Stimulated activated effector memory CD8-positive, alpha-beta T cell treated with anti-CD3 and anti-CD28 coated beads, Interleukin-12 subunit alpha, Interleukin-12 subunit beta, amount 100 ng/mL, for 72 hours (primary cell): ENCODE data around the gene RNF220.

Source experiments
- ATAC-seq: fragments of 150-1000 bp; cut with Tn5 transposase; 2 replicates; pipeline ENCODE4 v1.10.0; 2021
- DNase-seq, 2 donors: peaks; one replicate each; pipeline ENCODE4 v3.0.0; 2021 to 2022; ENCODE audit warnings: low spot score in 2 of 2
- H3K27ac Mint-ChIP-seq: one replicate; pipeline ENCODE4 v1.8.0; 2022; ENCODE audit warnings: mild to moderate bottlenecking, mixed read lengths
- H3K36me3 Mint-ChIP-seq: one replicate; pipeline ENCODE4 v1.8.0; 2022; ENCODE audit warnings: mild to moderate bottlenecking, mixed read lengths
- H3K4me1 Mint-ChIP-seq: one replicate; pipeline ENCODE4 v1.8.0; 2022; ENCODE audit warnings: mixed read lengths
- H3K4me3 Mint-ChIP-seq: one replicate; pipeline ENCODE4 v1.8.0; 2022; ENCODE audit warnings: mild to moderate bottlenecking, mixed read lengths
- H3K9me3 Mint-ChIP-seq: one replicate; pipeline ENCODE4 v1.8.0; 2022; ENCODE audit warnings: mixed read lengths

Gene RNF220

GRCh38 chr1:44576456-44577150, 171.5 kb downstream of the RNF220 start:
- DNase-seq (no peak), ATAC-seq (no peak)
- no peaks in the 10 kb centered on the region for H3K36me3 Mint-ChIP-seq
- H3K9me3 Mint-ChIP-seq: no peaks in the 10 kb centered on the region
- H3K4me3 Mint-ChIP-seq: no peak overlapping the region
- H3K27ac Mint-ChIP-seq: no peak overlapping the region
- H3K4me1 Mint-ChIP-seq: no peaks in the 10 kb centered on the region

GRCh38 chr1:44581205-44581604, 176.2 kb downstream of the RNF220 start:
- Mint-ChIP-seq H3K4me1 (no peaks in the 10 kb centered on the region), H3K9me3 (no peaks in the 10 kb centered on the region), H3K36me3 (no peaks in the 10 kb centered on the region), H3K4me3 (no peak overlapping the region), H3K27ac (no peak overlapping the region)
- ATAC-seq: no peak
- no peak for DNase-seq

- H3K4me3 Mint-ChIP-seq: no peak overlapping the region
- H3K36me3 Mint-ChIP-seq: no peaks in the 10 kb centered on the region
- DNase-seq: no peak
- H3K27ac Mint-ChIP-seq: no peak overlapping the region
- H3K4me1 Mint-ChIP-seq: no peaks in the 10 kb centered on the region
- ATAC-seq: no peak
- no peaks in the 10 kb centered on the region for H3K9me3 Mint-ChIP-seq
Measured at GRCh38 chr1:44584167-44584566, 179.1 kb downstream of the RNF220 start.

DNA sequence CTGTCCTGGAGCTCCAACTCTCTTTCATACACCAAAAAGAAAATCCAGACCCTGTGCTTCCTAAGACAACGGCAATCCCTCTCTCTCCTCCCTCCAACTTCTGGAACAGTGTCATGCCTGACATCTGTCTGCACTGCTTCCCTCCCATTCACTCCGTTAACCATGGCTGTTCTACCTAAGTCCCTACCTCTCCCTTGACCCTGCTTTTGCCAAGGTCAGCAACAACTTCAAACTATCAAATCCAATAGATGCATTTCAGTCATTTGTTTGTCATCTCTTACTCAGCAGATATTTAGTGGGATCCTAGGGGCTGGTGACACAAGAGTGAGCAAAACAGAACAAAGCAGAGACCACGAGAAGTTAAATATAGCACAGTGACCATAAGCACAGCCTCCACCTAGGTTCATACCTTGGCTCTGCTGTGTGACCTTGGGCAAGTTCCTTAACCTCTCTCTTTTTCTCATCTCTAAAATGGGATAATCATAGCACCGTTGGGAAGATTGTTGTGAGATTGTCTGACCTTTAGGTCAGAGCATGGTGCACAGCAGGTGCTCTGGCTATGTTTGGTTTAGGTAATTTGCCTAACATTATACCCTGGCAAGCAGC, 180.4 kb downstream of the RNF220 start:
- DNase-seq: no peak
- H3K36me3 Mint-ChIP-seq: no peaks in the 10 kb centered on the region
- H3K4me3 Mint-ChIP-seq: no peak overlapping the region
- no peak for ATAC-seq
- no peaks in the 10 kb centered on the region for H3K4me1 Mint-ChIP-seq
- H3K27ac Mint-ChIP-seq: no peak overlapping the region
- no peaks in the 10 kb centered on the region for H3K9me3 Mint-ChIP-seq

GRCh38 chr1:44587796-44588460, 182.9 kb downstream of the RNF220 start:
- H3K36me3 Mint-ChIP-seq: no peaks in the 10 kb centered on the region
- H3K4me3 Mint-ChIP-seq: no peak overlapping the region
- no peaks in the 10 kb centered on the region for H3K9me3 Mint-ChIP-seq
- H3K4me1 Mint-ChIP-seq: no peaks in the 10 kb centered on the region
- no peak for DNase-seq
- ATAC-seq: no peak
- H3K27ac Mint-ChIP-seq: no peak overlapping the region

DNA sequence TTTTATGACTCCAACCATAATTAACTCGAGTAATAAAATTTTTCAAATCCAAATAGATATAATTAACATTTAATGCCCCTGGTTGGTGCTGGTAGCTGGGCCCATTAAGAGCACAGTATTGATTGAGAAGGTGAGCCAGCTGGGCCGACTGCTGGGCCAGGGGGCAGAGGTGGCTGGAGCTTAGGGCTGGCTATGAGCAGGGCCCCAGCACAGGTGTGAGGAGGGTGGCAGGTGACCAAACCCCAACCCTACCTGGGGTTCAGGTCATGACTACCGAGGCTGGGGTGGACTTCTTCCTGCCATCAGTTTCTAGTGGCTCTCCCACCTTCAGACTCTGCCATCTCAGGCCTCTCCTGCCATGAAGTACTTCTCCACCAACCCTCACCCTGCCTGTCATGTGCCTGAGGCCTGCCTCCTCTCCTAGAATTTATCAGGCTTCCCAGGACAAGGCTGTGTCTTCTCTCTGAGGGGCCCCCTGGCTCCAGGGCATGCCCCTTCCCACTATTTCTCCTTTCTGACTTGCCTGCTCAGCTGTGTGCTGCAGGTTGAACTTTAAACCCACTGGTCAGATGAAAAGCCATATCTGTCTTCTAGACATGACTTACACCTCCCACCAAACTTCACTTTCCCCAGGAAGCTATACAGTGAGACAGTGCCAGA, 183.6 kb downstream of the RNF220 start:
- H3K36me3 Mint-ChIP-seq: no peaks in the 10 kb centered on the region
- DNase-seq: no peak
- H3K4me3 Mint-ChIP-seq: no peak overlapping the region
- H3K9me3 Mint-ChIP-seq: no peaks in the 10 kb centered on the region
- no peaks in the 10 kb centered on the region for H3K4me1 Mint-ChIP-seq
- H3K27ac Mint-ChIP-seq: no peak overlapping the region
- no peak for ATAC-seq

GRCh38 chr1:44590475-44590874, 185.4 kb downstream of the RNF220 start:
- Mint-ChIP-seq H3K4me3 (no peak overlapping the region), H3K9me3 (no peaks in the 10 kb centered on the region), H3K36me3 (no peaks in the 10 kb centered on the region), H3K4me1 (no peaks in the 10 kb centered on the region), H3K27ac (no peak overlapping the region)
- DNase-seq (no peak), ATAC-seq (no peak)

DNA sequence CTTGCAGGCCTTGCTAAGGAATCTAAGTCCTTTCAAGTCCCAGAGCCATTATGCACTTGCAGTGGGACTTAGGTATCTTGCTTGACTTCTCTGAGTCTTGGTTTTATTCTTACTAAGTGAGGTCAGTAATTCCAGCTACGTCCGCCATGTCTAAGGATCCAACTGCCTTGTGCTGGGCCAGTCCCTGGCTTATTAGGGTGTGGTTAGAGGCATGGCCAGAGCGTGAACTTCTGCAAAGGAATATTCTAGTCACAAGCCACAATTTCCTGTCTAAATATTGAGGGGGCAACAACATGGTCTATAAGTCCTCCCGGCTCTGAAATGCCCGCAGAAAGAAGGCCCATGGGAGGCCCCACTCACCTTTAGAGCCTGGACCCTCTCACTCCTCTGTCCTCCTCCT, 186.3 kb downstream of the RNF220 start:
- Mint-ChIP-seq H3K9me3 (no peaks in the 10 kb centered on the region), H3K4me1 (no peaks in the 10 kb centered on the region), H3K27ac (peak overlapping the region; percentile 6), H3K4me3 (no peak overlapping the region), H3K36me3 (no peaks in the 10 kb centered on the region)
- DNase-seq: no peak
- no peak for ATAC-seq

DNA sequence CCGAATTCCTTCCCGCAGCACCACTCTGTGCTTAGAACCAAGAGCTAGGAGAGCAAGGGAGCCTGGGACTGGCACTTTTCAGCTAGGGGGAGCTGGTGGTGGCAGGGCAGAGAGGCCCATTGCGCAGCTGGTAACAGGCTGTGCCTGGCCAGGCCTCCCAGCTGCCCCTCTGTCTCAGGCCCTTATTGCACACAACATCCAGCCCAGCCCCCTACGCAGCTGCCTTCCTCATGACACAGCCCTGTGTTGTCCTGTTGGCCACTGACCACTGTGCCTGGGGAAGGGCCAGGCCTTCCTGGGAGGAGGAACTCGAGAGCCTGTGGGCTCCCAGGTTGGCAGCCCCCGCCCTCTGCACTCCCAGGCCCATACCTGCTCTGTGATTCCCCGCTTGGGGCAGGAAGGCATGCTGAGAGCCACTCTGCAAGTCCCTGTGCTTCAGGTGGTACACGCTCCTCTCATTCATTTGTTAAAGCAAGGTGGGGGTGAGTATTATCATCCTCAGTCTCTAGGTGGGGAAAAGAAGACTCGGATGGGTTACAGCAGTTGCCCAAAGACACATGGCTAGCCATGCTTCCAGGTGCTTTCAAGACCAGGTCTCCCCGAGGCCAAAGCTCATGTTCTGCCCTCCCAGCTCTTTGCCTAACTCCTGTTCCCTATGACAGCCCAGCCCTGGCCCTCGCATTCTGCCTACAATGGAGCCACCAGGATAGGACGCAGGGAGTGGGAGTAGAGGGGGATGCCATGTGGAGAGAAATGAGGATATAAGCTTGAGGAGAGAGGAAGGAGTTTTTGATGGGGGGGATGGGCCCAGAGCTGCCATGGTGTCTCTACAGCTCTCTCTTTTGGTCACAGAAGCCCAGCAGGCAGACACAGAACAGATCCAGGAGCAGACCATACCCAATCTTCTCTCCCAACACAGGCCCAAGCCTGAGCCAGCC, 187.4 kb downstream of the RNF220 start:
- H3K4me1 Mint-ChIP-seq: no peaks in the 10 kb centered on the region
- no peak for DNase-seq
- no peaks in the 10 kb centered on the region for H3K9me3 Mint-ChIP-seq
- no peaks in the 10 kb centered on the region for H3K36me3 Mint-ChIP-seq
- ATAC-seq: no peak
- H3K4me3 Mint-ChIP-seq: no peak overlapping the region
- peak overlapping the region; percentile 6 for H3K27ac Mint-ChIP-seq

GRCh38 chr1:44594353-44594752, 189.3 kb downstream of the RNF220 start:
- Mint-ChIP-seq H3K4me3 (no peak overlapping the region), H3K36me3 (no peaks in the 10 kb centered on the region), H3K4me1 (no peaks in the 10 kb centered on the region), H3K9me3 (no peaks in the 10 kb centered on the region), H3K27ac (no peak overlapping the region)
- DNase-seq (no peak), ATAC-seq (no peak)

DNA sequence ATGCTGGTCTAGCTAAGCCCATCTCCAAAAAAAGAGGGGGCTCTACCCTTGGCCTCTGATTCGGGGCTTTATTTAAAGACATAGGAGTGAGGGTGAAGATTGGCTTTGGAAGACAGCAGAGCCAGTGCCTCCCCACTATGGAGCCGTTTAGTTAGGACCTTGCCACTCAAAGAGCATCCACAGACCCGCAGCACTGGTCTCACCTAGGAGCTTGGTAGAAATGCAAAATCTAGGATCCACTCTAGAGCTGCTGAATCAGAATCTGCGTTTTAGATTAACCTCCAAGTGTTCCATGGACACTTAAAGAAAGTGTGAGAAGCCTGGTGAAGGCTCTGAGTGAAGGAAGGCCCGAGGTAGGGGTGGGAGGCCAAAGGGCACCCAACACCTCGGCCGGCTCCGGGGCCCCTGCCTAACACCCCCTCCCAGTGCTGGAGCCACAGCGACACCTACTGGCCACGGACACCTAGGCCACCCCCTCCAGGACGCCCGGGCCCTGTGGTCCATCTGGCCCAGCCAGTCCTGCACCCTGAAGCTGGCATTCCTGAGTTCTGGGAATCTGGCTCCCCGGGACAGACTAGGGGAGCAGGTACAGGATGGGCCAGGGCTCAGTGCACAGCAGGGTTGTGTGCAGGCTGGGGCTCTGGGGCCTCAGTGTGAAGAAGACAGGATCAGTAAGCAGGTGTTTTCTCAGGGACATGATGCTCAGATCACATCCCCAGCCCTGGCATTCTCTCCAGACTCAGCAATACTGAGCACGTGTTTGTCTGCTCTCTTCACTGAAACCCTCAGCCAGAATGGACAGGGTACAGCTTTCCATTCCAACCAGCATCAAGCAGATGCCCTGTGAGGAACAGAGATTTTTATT, 190.0 kb downstream of the RNF220 start:
- peak; percentile 91 for ATAC-seq
- Mint-ChIP-seq H3K9me3 (no peaks in the 10 kb centered on the region), H3K27ac (no peak overlapping the region), H3K4me3 (no peak overlapping the region), H3K4me1 (no peaks in the 10 kb centered on the region), H3K36me3 (no peaks in the 10 kb centered on the region)
- DNase-seq: peak; percentile 84 to 90

GRCh38 chr1:44596511-44596910, 191.5 kb downstream of the RNF220 start:
- Mint-ChIP-seq H3K36me3 (no peaks in the 10 kb centered on the region), H3K27ac (no peak overlapping the region), H3K9me3 (no peaks in the 10 kb centered on the region), H3K4me1 (no peaks in the 10 kb centered on the region), H3K4me3 (no peak overlapping the region)
- no peak for DNase-seq
- ATAC-seq: no peak

GRCh38 chr1:44598167-44598566, 193.1 kb downstream of the RNF220 start:
- no peak overlapping the region for H3K27ac Mint-ChIP-seq
- H3K36me3 Mint-ChIP-seq: no peaks in the 10 kb centered on the region

More at GRCh38 chr1:44598167-44598566, 193.1 kb downstream of the RNF220 start:
- Mint-ChIP-seq H3K4me3 (no peak overlapping the region), H3K4me1 (no peaks in the 10 kb centered on the region), H3K9me3 (no peaks in the 10 kb centered on the region)
- DNase-seq: no peak
- no peak for ATAC-seq
